Stomach (tissue), 9 donors: ENCODE measurements around the gene NEU4. TPM values are rescaled to one million over a fixed set of nuclear protein-coding genes. Genes with fewer than 3 reads are reported as not detected.
A peak's percentile ranks its signal among the peaks of the same experiment; 100 is the strongest.
"Not testable (repeated sequence)": the region's sequence is repeated elsewhere in the genome, so short reads cannot be mapped to it uniquely, and the experiment has no call there.

Experiments
- DNase-seq, 2 donors: peaks; one replicate each; pipeline versions ENCODE4 v3.0.0 to v3.0.0-alpha.2; 2013 to 2019
- H3K27ac ChIP-seq, 5 donors: fragments of 200-600 bp in 4 of 5; sonication (generic) in 4 of 5; one replicate each; pipeline ENCODE4 v1.5.1; 2013 to 2019; ENCODE audit warnings: mild to moderate bottlenecking in 1 of 5, moderate library complexity in 1 of 5
- H3K27me3 ChIP-seq, 3 donors: fragments of 200-600 bp; sonication (generic); one replicate each; pipeline ENCODE4 v1.5.1; 2017 to 2019; ENCODE audit warnings: mixed run types in 1 of 3
- H3K36me3 ChIP-seq, 4 donors: fragments of 200-600 bp; sonication (generic); 1 replicate in 3 of 4; 2 replicates in 1 of 4; pipeline ENCODE4 v1.5.1; 2016 to 2019
- H3K4me1 ChIP-seq, 4 donors: fragments of 200-600 bp; sonication (generic); one replicate each; pipeline ENCODE4 v1.5.1; 2016 to 2019
- H3K4me3 ChIP-seq, 4 donors: fragments of 200-600 bp; sonication (generic) in 3 of 4; one replicate each; pipeline ENCODE4 v1.5.1; 2016 to 2019; ENCODE audit warnings: mild to moderate bottlenecking in 1 of 4
- H3K9me3 ChIP-seq, 4 donors: fragments of 200-600 bp; sonication (generic); one replicate each; pipeline ENCODE4 v1.5.1; 2016 to 2019
- CTCF ChIP-seq, 7 experiments: fragments of 450-650 bp in 4 of 7; fragments of 200-600 bp in 3 of 7; sonication (generic) in 3 of 7; IDR thresholded peaks; one replicate each; pipeline ENCODE4 v1.5.1; 2016 to 2019; ENCODE audit warnings: antibody characterized with exemption in 7 of 7, control low read depth in 2 of 7, mild to moderate bottlenecking in 1 of 7
- EP300 ChIP-seq: sonication (generic); formaldehyde crosslinking; IDR thresholded peaks from one replicate; pipeline ENCODE4 v1.6.1; 2017; ENCODE audit warnings: antibody characterized with exemption
- POLR2A ChIP-seq, 4 donors: fragments of 450-650 bp; IDR thresholded peaks; one replicate each; pipeline ENCODE4 v1.6.1; 2016; ENCODE audit warnings: antibody characterized with exemption in 4 of 4, control low read depth in 2 of 4, mild to moderate bottlenecking in 1 of 4, moderate library complexity in 1 of 4
- POLR2AphosphoS5 ChIP-seq, 3 donors: sonication (generic); formaldehyde crosslinking; IDR thresholded peaks; one replicate each; pipeline ENCODE4 v1.6.1; 2016; ENCODE audit warnings: antibody characterized with exemption in 3 of 3
- WGBS, 5 donors: extraction: QIAGEN DNeasy Blood & Tissue Kit in 3 of 5; methylation state at CpG; one replicate each; pipeline versions ENCODE4 v1.1.5 to v1.1.7; 2013 to 2018; 5-methylcytosine and 5-hydroxymethylcytosine counted together
- intact Hi-C: fragments of 100-400 bp; cut with DNase I; formaldehyde crosslinking; loops from one replicate; pipeline ENCODE4 v1.15.1; 2023; ENCODE audit warnings: low total_unique reads
- polyA plus RNA-seq, 3 donors: library from polyadenylated mRNA; stranded (reverse); fragments of 200-250 nt; gene quantifications; one replicate each; pipeline ENCODE4 v1.2.3, GENCODE V29; 2013
- total RNA-seq, 5 donors: library from RNA; depleted of rRNA; stranded (reverse); fragments of >200 nt; gene quantifications; one replicate each; pipeline versions ENCODE4 v1.1.0 to v1.2.3, GENCODE V29; 2014 to 2016
- donor health status: healthy with polysubstance abuse.
- donor health status: Bipolar disorder and iron deficiency.
- donor health status: healthy.

NEU4 gene
- total and polyA plus RNA-seq, 8 donors: 0.08 to 415 TPM; not detected in 6

DNA sequence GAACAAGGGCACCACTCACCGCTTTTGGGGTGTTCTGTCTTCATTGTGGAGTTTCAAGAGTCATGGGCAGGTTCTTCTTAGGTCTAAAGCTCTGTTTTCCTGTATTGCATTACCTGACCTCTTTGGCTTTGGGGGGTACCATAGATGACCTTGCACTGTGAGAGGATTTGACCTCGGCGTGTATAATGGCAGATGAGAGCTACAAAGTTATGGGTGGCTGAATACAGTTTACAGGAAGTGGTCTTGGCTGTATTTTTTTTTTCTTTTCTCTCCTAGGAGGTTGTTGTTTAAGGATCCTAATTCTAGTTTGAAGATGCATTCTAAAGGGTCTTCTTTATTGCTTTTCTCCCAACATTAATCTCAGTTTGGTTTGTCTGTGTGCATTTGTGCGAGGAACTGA, 20.9 kb upstream of the NEU4 start:
- WGBS, 5 donors: 84 to 92% (median 88%) methylated on average over 4 of the region's 4 CpGs
- Histone ChIP-seq H3K4me1 (no peaks in the 10 kb centered on the region), H3K4me3 (no peak overlapping the region), H3K36me3 (no peaks in the 10 kb centered on the region), H3K9me3 (no peaks in the 10 kb centered on the region), H3K27ac (no peak overlapping the region), H3K27me3 (no peaks in the 10 kb centered on the region)
- TF ChIP-seq POLR2A (IDR thresholded peaks at IDR 0.05) (no peak), CTCF (IDR thresholded peaks at IDR 0.05) (no peak), EP300 (no peak), POLR2AphosphoS5 (IDR thresholded peaks at IDR 0.05) (no peak)
- intact Hi-C loops: no loop called here
- DNase-seq: no peak

DNA sequence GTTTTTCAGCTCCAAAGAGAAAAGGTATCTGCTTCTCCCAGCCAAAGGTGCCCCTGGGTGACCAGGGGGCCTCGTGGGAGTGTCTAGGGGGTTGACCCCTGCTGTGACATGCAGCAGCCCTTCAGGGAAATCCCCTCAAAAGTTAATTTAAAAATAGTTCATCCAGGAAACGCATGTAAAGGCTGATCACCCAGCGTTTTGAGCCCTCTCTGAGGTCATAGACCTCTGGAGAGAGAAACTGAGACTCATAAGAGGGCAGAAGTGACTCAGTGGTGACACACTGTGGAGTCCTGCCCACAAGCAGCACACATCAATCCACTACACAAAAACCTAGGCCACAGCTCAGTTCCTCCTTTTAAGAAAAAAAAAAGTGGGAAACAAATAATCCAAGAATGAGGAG, 20.4 kb upstream of the NEU4 start:
- TF ChIP-seq EP300 (no peak), POLR2A (IDR thresholded peaks at IDR 0.05) (no peak), POLR2AphosphoS5 (IDR thresholded peaks at IDR 0.05) (no peak), CTCF (IDR thresholded peaks at IDR 0.05) (no peak)
- H3K4me3 ChIP-seq: no peak overlapping the region
- intact Hi-C loops: no loop called here
- no peaks in the 10 kb centered on the region for H3K27me3 ChIP-seq
- peak in 1 of 2 donors; percentile 4 for DNase-seq
- no peak overlapping the region for H3K27ac ChIP-seq
- no peaks in the 10 kb centered on the region for H3K36me3 ChIP-seq
- no peaks in the 10 kb centered on the region for H3K4me1 ChIP-seq
- 34 to 46% (median 44%) methylated on average over 3 of the region's 3 CpGs for WGBS, 5 donors
- H3K9me3 ChIP-seq: no peaks in the 10 kb centered on the region

DNA sequence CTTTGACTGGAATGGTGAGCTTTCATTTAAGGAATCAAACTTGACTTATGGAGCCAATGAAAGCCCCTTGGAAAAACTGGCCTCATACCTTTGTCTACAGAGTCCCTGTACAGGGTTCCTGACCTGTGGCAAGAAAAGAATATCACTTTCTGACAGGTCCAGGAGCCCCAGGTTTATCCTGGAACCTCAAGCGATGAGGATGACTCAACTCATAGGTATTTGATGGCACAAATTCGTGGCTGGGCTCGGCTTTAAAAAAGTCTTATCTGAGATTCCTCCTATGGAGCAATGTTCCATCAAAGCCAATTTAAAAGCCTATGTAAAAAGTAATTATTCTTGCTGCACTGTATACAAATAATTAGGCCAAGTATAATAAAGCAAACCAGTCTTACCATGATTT, 17.6 kb upstream of the NEU4 start:
- H3K27me3 ChIP-seq, DNase-seq, H3K27ac ChIP-seq, H3K4me1 ChIP-seq, intact Hi-C loops, H3K4me3 ChIP-seq, H3K9me3 ChIP-seq, H3K36me3 ChIP-seq: not testable (repeated sequence)
- 72 to 78% (median 76%) methylated on average over 3 of the region's 3 CpGs for WGBS, 5 donors

DNA sequence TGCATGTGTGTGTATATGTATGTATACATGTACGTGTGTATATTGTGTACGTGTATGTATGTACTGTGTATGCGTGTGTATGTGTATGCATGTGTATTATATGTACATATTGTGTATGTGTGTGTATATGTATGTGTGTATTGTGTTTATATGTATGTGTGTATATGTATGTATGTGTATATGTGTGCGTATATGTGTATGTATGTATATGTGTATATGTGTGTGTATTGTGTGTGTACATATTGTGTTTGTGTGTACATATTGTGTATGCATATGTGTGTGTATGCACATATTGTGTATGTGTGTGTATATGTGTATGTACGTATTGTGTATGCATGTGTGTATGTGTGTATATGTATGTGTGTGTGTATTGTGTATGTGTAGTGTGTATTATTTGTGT, 15.6 kb upstream of the NEU4 start:
- 93 to 98% (median 96%) methylated on average over 5 of the region's 5 CpGs for WGBS, 5 donors
- Histone ChIP-seq H3K27me3 (peaks cover 0 to 20% (median 4%) of the 10 kb centered on the region in 3 donors), H3K4me1 (no peaks in the 10 kb centered on the region)

More for the DNA sequence above, 15.6 kb upstream of the NEU4 start:
- Histone ChIP-seq H3K27ac (no peak overlapping the region), H3K9me3 (no peaks in the 10 kb centered on the region), H3K36me3 (no peaks in the 10 kb centered on the region), H3K4me3 (no peak overlapping the region)
- intact Hi-C loops: no loop called here
- no peak for DNase-seq
- no peak for TF ChIP-seq POLR2A (IDR thresholded peaks at IDR 0.05)
- TF ChIP-seq POLR2AphosphoS5 (IDR thresholded peaks at IDR 0.05): no peak
- no peak for TF ChIP-seq CTCF (IDR thresholded peaks at IDR 0.05)
- no peak for TF ChIP-seq EP300
